Stimulated activated CD8-positive, alpha-beta memory T cell treated with anti-CD3 and anti-CD28 coated beads, Interleukin-7, amount 100 ng/mL, for 48 hours (primary cell): Measurements from ENCODE around the gene XPC.
A peak's percentile ranks its signal among the peaks of the same experiment; 100 is the strongest.

ENCODE experiments used
- DNase-seq, 2 donors: peaks; one replicate each; pipeline ENCODE4 v3.0.0-alpha.2; 2020; ENCODE audit warnings: low read depth in 1 of 2; ENCODE audit errors: extremely low read depth in 1 of 2

XPC gene

GRCh38 chr3:14150078-14150477, 28.3 kb downstream of the XPC start:
- no peak for DNase-seq

GRCh38 chr3:14148041-14148985, 30.1 kb downstream of the XPC start:
- no peak for DNase-seq

- no peak for DNase-seq
These were observed 30.8 kb downstream of the XPC start for GRCh38 chr3:14147617-14148016.

GRCh38 chr3:14147066-14147435, 31.4 kb downstream of the XPC start:
- DNase-seq: no peak

GRCh38 chr3:14146381-14147065, 31.9 kb downstream of the XPC start:
- DNase-seq: no peak

GRCh38 chr3:14145670-14146380, 32.6 kb downstream of the XPC start:
- DNase-seq: no peak

GRCh38 chr3:14145236-14145635, 33.2 kb downstream of the XPC start:
- no peak for DNase-seq

- DNase-seq: peak in 1 of 2 donors; percentile 63
These were observed 33.9 kb downstream of the XPC start for GRCh38 chr3:14144423-14145075.

- DNase-seq: no peak
These were observed 34.9 kb downstream of the XPC start for GRCh38 chr3:14143271-14144225.

- DNase-seq: peak in 1 of 2 donors; percentile 21
These were observed 35.7 kb downstream of the XPC start for GRCh38 chr3:14142567-14143270.

GRCh38 chr3:14141602-14142341, 36.6 kb downstream of the XPC start:
- DNase-seq: no peak

- no peak for DNase-seq
These were observed 37.3 kb downstream of the XPC start for GRCh38 chr3:14141144-14141543.

GRCh38 chr3:14140668-14141067, 37.7 kb downstream of the XPC start:
- no peak for DNase-seq

- no peak for DNase-seq
These were observed 38.6 kb downstream of the XPC start for GRCh38 chr3:14139771-14140170.

GRCh38 chr3:14138878-14139655, 39.3 kb downstream of the XPC start:
- no peak for DNase-seq

GRCh38 chr3:14138109-14138877, 40.1 kb downstream of the XPC start:
- no peak for DNase-seq

- no peak for DNase-seq
These were observed 41.0 kb downstream of the XPC start for GRCh38 chr3:14137445-14137844.
